Adrenal gland (tissue), 12 donors: ENCODE results near the gene PGS1. TPM values are rescaled to one million over a fixed set of nuclear protein-coding genes. Genes with fewer than 3 reads are reported as not detected.

Source experiments
- DNase-seq, 7 donors: peaks; one replicate each; pipeline ENCODE4 v3.0.0-alpha.2; 2019 to 2020
- H3K27ac ChIP-seq, 5 donors: fragments of 200-600 bp; sonication (generic) in 4 of 5; 1 replicate in 3 of 5; 2 replicates in 2 of 5; pipeline versions ENCODE4 v1.5.1 to v1.8.0; 2016 to 2020; ENCODE audit warnings: mild to moderate bottlenecking in 1 of 5
- H3K27me3 ChIP-seq: fragments of 200-600 bp; 2 replicates; pipeline ENCODE4 v1.8.0; 2021
- H3K36me3 ChIP-seq, 2 donors: fragments of 200-600 bp; replicated peaks in 1 of 2; 1 replicate in 1 of 2; 2 replicates in 1 of 2; pipeline versions ENCODE4 v1.5.1 to v1.8.0; 2018 to 2022
- H3K4me1 ChIP-seq, 2 donors: fragments of 200-600 bp; replicated peaks in 1 of 2; 1 replicate in 1 of 2; 2 replicates in 1 of 2; pipeline versions ENCODE4 v1.5.1 to v1.8.0; 2018 to 2021
- H3K4me3 ChIP-seq, 4 donors: fragments of 200-600 bp; sonication (generic) in 3 of 4; one replicate each; pipeline ENCODE4 v1.5.1; 2016 to 2018
- H3K9me3 ChIP-seq, 3 donors: fragments of 200-600 bp; sonication (generic) in 1 of 3; replicated peaks in 1 of 3; 1 replicate in 2 of 3; 2 replicates in 1 of 3; pipeline versions ENCODE4 v1.5.1 to v1.8.0; 2016 to 2021
- POLR2A ChIP-seq, 2 donors: fragments of 450-650 bp; IDR thresholded peaks; one replicate each; pipeline ENCODE4 v1.6.1; 2017; ENCODE audit warnings: antibody characterized with exemption in 2 of 2, mild to moderate bottlenecking in 2 of 2, moderate library complexity in 1 of 2
- WGBS, 4 donors: extraction: QIAGEN DNeasy Blood & Tissue Kit in 2 of 4; methylation state at CpG; one replicate each; pipeline versions ENCODE4 v1.1.5 to v1.1.7; 2013 to 2017; 5-methylcytosine and 5-hydroxymethylcytosine counted together
- intact Hi-C, 2 donors: fragments of 100-400 bp; cut with DNase I; formaldehyde crosslinking; loops; one replicate each; pipeline versions ENCODE4 v1.14.1 to v1.15.0; 2022 to 2023
- polyA plus RNA-seq, 3 donors: library from polyadenylated mRNA; stranded (reverse); fragments of 200-250 nt in 2 of 3; fragments of 350-450 nt in 1 of 3; fragmentation: Illumina TruSeq in 1 of 3; extraction: RNeasy Lipid Tissue Mini Kit (QIAGEN cat#74804) in 1 of 3; gene quantifications; one replicate each; pipeline ENCODE4 v1.2.3, GENCODE V29; 2013 to 2014
- total RNA-seq, 9 donors: library from RNA; depleted of rRNA in 4 of 9; stranded (reverse); fragments of >200 nt in 4 of 9; fragments of 120-200 nt in 1 of 9; fragmentation: NEBNext Ultra II Directional in 1 of 9; extraction: Animal tissue kit (Norgen Biotek cat#: 25700) in 1 of 9; gene quantifications; one replicate each; pipeline versions ENCODE4 v1.1.0 to v1.2.4, GENCODE V29; 2013 to 2023
- TF ChIP-seq, protein P1 (sequence below), 6 experiments: fragments of 450-650 bp in 4 of 6; fragments of 200-600 bp in 2 of 6; sonication (generic) in 1 of 6; IDR thresholded peaks; 1 replicate in 5 of 6; 2 replicates in 1 of 6; pipeline versions ENCODE4 v1.5.1 to v1.8.0; 2016 to 2021; ENCODE audit warnings: antibody characterized with exemption in 6 of 6, mild to moderate bottlenecking in 2 of 6, moderate library complexity in 1 of 6
- donor health status: healthy with polysubstance abuse.
- donor health status: Bipolar disorder and iron deficiency.
- donor health status: DM: yes; HTN: yes; CAD: no.
- donor health status: DM: no; HTN: no; CAD: no.
- donor health status: DM: no; HTN: no; CAD: no.
- donor health status: DM: yes; HTN: yes; CAD: no.

Gene PGS1
- total and polyA plus RNA-seq, 12 donors: 11.9 to 64.5 (median 31.0) TPM

DNA sequence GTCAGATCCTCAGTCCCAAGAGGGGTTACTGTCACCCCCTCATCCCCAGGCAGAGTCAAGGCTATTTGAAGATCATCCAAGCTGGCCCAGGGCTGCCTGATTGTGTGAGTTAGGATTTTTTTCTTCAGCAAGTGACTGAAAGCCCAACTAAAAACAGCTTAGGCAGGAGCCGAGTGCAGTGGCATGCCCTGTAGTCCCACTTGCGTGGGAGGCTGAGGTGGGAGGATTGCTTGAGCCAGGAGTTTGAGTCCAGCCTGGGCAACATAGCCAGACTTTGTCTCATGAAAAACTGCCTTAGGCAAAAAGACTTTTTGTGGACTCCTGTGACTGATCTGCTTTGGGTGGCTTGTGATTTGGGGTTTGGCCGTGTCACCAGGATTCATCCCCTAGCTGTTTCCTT is 19.9 kb downstream of the PGS1 start:
- Histone ChIP-seq H3K36me3 (peaks cover 0 to 87% of the 10 kb centered on the region in 2 donors), H3K9me3 (no peaks in the 10 kb centered on the region), H3K4me3 (no peak overlapping the region), H3K4me1 (peaks cover 0 to 11% of the 10 kb centered on the region in 2 donors), H3K27me3 (no peaks in the 10 kb centered on the region), H3K27ac (no peak overlapping the region)
- 86 to 94% (median 88%) methylated on average over 3 of the region's 3 CpGs for WGBS, 4 donors
- intact Hi-C loops: no loop called here
- TF ChIP-seq POLR2A (IDR thresholded peaks at IDR 0.05): no peak
- TF ChIP-seq, protein P1, sequence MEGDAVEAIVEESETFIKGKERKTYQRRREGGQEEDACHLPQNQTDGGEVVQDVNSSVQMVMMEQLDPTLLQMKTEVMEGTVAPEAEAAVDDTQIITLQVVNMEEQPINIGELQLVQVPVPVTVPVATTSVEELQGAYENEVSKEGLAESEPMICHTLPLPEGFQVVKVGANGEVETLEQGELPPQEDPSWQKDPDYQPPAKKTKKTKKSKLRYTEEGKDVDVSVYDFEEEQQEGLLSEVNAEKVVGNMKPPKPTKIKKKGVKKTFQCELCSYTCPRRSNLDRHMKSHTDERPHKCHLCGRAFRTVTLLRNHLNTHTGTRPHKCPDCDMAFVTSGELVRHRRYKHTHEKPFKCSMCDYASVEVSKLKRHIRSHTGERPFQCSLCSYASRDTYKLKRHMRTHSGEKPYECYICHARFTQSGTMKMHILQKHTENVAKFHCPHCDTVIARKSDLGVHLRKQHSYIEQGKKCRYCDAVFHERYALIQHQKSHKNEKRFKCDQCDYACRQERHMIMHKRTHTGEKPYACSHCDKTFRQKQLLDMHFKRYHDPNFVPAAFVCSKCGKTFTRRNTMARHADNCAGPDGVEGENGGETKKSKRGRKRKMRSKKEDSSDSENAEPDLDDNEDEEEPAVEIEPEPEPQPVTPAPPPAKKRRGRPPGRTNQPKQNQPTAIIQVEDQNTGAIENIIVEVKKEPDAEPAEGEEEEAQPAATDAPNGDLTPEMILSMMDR (IDR thresholded peaks at IDR 0.05): no peak
- DNase-seq: no peak

DNA sequence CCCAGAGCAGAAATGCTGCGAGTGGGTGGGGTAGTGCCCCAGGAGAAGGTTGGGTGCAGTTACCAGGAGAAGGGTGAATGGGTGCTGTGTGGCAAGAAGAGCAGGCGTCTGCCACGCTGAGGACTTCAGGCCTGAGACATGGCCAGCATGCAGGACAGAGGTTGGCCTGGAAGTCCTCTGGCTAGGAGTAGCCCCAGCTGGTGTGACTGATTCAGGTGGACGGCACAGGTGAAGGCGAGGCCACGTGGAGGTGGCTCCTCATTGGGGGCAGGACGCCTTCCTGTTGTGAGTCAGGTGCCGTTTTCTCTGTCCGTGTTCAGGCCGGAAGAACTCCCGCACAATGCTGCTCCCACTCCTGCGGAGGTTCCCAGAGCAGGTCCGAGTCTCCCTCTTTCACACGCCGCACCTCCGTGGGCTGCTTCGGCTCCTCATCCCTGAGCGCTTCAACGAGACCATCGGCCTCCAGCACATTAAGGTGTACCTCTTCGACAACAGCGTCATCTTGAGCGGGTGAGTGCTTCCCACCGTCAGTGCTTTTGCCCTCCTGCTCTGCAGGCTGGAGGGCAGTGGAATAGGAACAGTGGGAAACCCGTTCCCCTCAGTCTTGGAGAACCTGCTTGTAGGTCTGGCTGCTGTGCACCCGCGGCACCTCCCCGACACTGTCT is 20.7 kb downstream of the PGS1 start:
- Histone ChIP-seq H3K4me3 (no peak overlapping the region), H3K9me3 (no peaks in the 10 kb centered on the region), H3K4me1 (peaks cover 0 to 11% of the 10 kb centered on the region in 2 donors), H3K27me3 (no peaks in the 10 kb centered on the region), H3K36me3 (peaks cover 0 to 89% of the 10 kb centered on the region in 2 donors), H3K27ac (no peak overlapping the region)
- intact Hi-C loops: no loop called here
- 84 to 90% (median 87%) methylated on average over 25 to 28 of the region's 28 CpGs for WGBS, 4 donors
- TF ChIP-seq, protein P1 (IDR thresholded peaks at IDR 0.05): no peak
- TF ChIP-seq POLR2A (IDR thresholded peaks at IDR 0.05): no peak
- no peak for DNase-seq

DNA sequence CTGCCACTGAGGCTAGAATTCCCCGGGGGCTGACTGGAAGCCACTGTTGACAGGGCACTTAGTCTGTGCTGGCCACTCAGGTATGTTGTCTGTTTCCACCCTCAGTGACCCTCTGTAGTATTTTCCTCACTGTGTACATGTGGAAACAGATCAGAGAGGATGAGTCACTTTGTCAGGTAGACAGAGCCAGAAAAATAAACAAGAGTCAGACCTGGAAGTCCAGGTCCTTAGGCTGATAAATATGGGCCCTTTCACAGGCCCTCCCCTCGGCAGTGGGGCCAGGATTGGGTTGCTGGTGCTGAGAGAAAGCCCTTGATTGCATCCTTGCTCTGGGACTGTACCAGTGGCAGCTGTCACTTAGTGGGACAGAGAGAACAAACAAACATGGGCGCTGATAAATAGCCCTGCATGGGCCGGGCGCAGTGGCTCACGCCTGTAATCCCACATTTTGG is 21.3 kb downstream of the PGS1 start:
- intact Hi-C loops: no loop called here
- 73 to 82% (median 78%) methylated on average over 5 to 6 of the region's 6 CpGs for WGBS, 4 donors
- peaks cover 0 to 89% of the 10 kb centered on the region in 2 donors for H3K36me3 ChIP-seq

DNA sequence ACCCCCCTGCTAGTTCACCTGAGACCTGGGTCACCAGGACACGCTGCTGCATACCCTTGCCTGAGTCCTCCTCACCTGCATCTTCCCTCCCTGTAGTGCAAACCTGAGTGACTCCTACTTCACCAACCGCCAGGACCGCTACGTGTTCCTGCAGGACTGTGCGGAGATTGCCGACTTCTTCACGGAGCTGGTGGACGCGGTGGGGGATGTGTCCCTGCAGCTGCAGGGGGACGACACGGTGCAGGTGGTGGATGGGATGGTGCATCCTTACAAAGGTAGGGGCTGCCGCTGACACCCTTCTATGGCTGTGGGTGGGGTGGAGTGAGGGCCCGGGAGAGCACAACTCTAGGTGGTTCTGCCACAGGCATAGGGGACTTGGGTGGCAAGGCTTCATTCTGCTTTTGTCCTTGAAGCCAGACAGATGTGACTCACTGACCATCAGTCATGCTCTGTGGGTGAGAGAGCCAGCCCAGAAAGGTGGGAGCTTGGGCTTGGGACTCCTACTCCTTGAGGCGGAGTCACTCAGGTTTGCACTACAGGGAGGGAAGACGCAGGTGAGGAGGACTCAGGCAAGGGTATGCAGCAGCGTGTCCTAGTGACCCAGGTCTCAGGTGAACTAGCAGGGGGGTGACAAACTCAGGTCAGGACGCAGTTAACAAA is 22.3 kb downstream of the PGS1 start:
- Histone ChIP-seq H3K4me3 (no peak overlapping the region), H3K9me3 (no peaks in the 10 kb centered on the region), H3K4me1 (peaks cover 0 to 11% of the 10 kb centered on the region in 2 donors), H3K36me3 (peaks cover 0 to 96% of the 10 kb centered on the region in 2 donors), H3K27me3 (no peaks in the 10 kb centered on the region), H3K27ac (peak overlapping the region in 2 of 5 donors; percentile 15 to 59)
- no peak for TF ChIP-seq POLR2A (IDR thresholded peaks at IDR 0.05)
- TF ChIP-seq, protein P1 (IDR thresholded peaks at IDR 0.05): no peak
- peak in 3 of 7 donors; percentile 59 to 70 (median 62) for DNase-seq
- intact Hi-C loops: no loop called here
- 85 to 94% (median 86%) methylated on average over 6 to 17 of the region's 17 CpGs for WGBS, 4 donors

More for the DNA sequence above, 21.3 kb downstream of the PGS1 start:
- Histone ChIP-seq H3K4me3 (no peak overlapping the region), H3K4me1 (peaks cover 0 to 11% of the 10 kb centered on the region in 2 donors), H3K27me3 (no peaks in the 10 kb centered on the region), H3K27ac (no peak overlapping the region), H3K9me3 (no peaks in the 10 kb centered on the region)
- no peak for DNase-seq
- TF ChIP-seq, protein P1 (IDR thresholded peaks at IDR 0.05): no peak
- no peak for TF ChIP-seq POLR2A (IDR thresholded peaks at IDR 0.05)
